HG03135 (cell line): ENCODE results near the gene PRIMA1.

Source experiments
- ATAC-seq: cut with Tn5 transposase; IDR thresholded peaks from one replicate; pipeline ENCODE4 v1.9.1; 2021; ENCODE audit warnings: mild to moderate bottlenecking, moderate library complexity; ENCODE audit not compliant: unreplicated experiment

Gene PRIMA1

DNA sequence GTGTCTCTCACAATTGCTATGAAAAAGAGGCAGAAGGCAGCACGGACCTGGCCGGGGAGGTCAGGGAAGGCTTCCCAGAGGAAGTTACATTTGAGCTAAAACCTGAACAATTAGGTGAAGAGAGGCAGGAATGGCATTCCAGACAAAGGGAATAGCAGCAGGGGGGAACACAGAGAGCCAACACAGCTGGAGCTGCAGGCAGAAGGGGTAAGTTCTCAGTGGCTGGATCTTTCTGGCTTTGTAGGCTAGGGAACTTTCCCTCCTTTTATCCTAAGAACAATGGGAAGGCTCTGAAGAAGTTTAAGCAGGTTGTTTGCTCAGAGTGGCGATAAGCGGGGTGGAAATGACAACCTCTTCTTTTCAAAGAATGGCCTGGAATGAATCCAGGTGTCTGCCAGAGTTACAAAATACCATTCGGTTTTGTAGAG is 100.0 kb downstream of the PRIMA1 start:
- ATAC-seq, result no peak

- ATAC-seq, result no peak
These were observed 102.0 kb downstream of the PRIMA1 start for GRCh38 chr14:93686268-93686667.

DNA sequence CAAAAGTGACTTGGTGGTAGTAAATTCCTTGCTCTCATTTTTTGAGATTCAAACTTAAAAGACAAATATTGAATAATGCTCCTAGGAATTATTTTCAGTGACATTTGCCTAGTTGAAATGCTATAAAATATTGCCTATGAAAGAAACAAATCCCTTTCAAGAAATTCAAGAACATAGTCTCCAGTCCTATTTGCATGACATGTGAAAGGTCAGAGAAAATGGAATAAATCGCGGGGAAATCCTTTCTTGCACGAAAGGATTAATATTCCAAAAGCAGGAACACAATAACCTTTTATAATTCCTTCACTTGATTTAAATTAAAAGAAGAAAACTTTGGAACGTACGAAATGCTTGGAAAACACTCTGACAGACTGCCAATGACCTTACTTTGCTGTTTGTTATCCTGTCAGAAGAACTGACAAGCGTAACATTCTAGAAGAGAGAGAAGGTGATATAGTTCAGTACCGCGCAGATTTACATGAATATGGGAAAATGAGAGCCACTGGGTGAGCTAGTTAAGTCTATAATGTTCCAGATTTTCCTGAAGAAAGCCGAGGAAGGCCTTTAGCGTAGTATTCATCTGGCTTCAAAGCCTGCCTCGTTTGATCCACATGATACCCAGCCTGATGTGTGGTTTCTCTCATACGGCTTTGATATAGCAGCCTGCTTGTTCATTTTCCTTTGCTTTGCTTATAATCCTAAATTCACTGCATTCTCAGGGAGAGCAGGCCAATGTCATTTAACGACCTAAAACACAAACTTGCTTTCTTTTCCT is 103.0 kb downstream of the PRIMA1 start:
- no peak for ATAC-seq

GRCh38 chr14:93683226-93683625 is 105.1 kb downstream of the PRIMA1 start:
- no peak for ATAC-seq

GRCh38 chr14:93682459-93682858 is 105.8 kb downstream of the PRIMA1 start:
- ATAC-seq, result no peak

DNA sequence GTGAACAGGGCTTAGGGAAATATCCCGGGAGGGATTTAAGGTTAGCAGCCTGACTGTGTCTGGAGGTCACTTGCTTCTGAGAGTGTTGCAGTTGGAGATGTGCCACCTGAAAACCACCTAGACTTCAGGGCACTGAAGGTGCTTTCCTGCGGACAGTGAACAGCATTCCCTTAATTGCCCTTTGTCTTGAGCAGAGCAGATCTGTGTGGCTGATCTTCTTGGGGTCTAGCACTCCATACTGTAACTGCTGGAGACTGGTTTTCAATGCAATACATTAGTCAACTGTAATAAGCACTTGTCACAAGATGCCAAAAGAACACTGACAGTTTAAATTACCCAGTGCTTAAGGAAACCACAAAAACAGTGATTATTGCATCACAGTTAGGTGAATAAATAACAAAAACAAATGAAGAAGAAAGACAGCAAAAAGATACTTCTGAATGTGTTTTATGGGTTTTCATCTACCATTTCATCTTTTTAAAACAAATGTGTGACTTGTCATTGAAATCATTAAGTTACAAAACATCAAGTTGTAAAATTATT is 111.8 kb downstream of the PRIMA1 start:
- ATAC-seq, result no peak

DNA sequence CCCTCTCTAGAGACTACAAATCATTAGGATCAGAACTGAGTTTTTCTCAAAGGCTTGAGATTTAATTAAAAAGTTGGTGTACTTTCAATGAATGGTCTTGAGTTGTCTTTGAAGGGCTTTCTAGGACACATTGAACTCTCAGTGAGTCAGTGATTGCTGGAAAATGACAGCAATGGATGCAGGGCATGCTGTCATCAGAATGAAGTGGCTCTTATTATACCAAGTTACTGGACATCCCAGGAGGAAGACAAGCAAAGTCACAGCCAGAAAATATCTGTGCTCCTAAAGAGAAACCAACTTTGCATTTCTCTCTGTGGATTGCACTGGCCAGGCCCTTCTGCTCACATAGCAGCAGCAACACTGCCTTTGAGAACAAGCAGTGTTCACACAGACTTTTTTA is 112.6 kb downstream of the PRIMA1 start:
- no peak for ATAC-seq

- ATAC-seq, result no peak
These were observed 113.9 kb downstream of the PRIMA1 start for GRCh38 chr14:93674343-93674742.

- ATAC-seq, result no peak
These were observed 118.7 kb downstream of the PRIMA1 start for GRCh38 chr14:93669632-93670031.
